K562 (cell line): ENCODE measurements around the gene PRKACG. TPM values are rescaled to one million over a fixed set of nuclear protein-coding genes. Genes with fewer than 3 reads are reported as not detected.

ENCODE experiments used
- ATAC-seq: fragments of 200-7000 bp; cut with Tn5 transposase; 3 replicates; pipeline ENCODE4 v1.9.1; 2020; ENCODE audit warnings: moderate library complexity
- BruUV-seq: library from RNA; stranded (reverse); fragments of 400-500 nt; replicated peaks from 2 replicates; lab custom pipeline; 2021; lab: Mats Ljungman, UMichigan
- CTCF ChIA-PET: fragments of 300-600 bp; formaldehyde crosslinking; extraction: SDS; loops from one replicate; lab custom pipeline; 2021; ENCODE audit warnings: low intra/inter-chr PET ratio; lab: Yijun Ruan, JAX
- POLR2A ChIA-PET: fragments of 300-600, 350-650 bp; sonication (Branson Sonifier 250); formaldehyde crosslinking; extraction: SDS; loops from one replicate; lab custom pipeline; 2021; ENCODE audit warnings: antibody characterized with exemption, inconsistent platforms; lab: Yijun Ruan, JAX
- DNase-seq, 4 experiments: peaks; one replicate each; pipeline versions ENCODE4 v3.0.0 to v3.0.0-alpha.2; 2011 to 2018; ENCODE audit warnings: low spot score in 3 of 4, mixed read lengths in 3 of 4; ENCODE audit errors: extremely low read depth in 1 of 4
- FAIRE-seq: peaks from 2 replicates; lab custom pipeline; 2011; peaks lifted over from hg19 to GRCh38; lab: Jason Lieb, UNC
- H2AFZ ChIP-seq: 2 replicates; pipeline ENCODE4 v1.6.0; 2011; ENCODE audit warnings: low read depth, low read length, control low read depth, inconsistent platforms
- H3K27ac ChIP-seq: fragments of 200-600 bp; 3 replicates; pipeline ENCODE4 v1.8.0; 2011; ENCODE audit warnings: low read depth, mild to moderate bottlenecking, control low read depth, inconsistent platforms, low read length, moderate library complexity, mixed read lengths; ENCODE audit errors: extremely low read depth
- H3K27me3 ChIP-seq, 2 experiments: fragments of 300-600 bp in 1 of 2; 2 replicates in 1 of 2; 3 replicates in 1 of 2; pipeline versions ENCODE4 v1.6.0 to v1.8.0; 2011; ENCODE audit warnings: inconsistent platforms in 2 of 2, low read length in 2 of 2, mild to moderate bottlenecking in 1 of 2, mixed read lengths in 1 of 2, moderate library complexity in 1 of 2; ENCODE audit not compliant: control insufficient read depth in 2 of 2, insufficient read depth in 2 of 2
- H3K36me3 ChIP-seq: fragments of 300-600 bp; 3 replicates; pipeline ENCODE4 v1.8.0; 2011; ENCODE audit warnings: mild to moderate bottlenecking, low read length, inconsistent platforms; ENCODE audit not compliant: control insufficient read depth, insufficient read depth
- H3K4me1 ChIP-seq, 2 experiments: fragments of 200-600 bp in 1 of 2; replicated peaks in 1 of 2; 2 replicates in 1 of 2; 3 replicates in 1 of 2; pipeline versions ENCODE4 v1.5.1 to v1.8.0; 2011; ENCODE audit warnings: inconsistent platforms in 2 of 2, low read length in 2 of 2, mild to moderate bottlenecking in 1 of 2, mixed read lengths in 1 of 2, moderate library complexity in 1 of 2; ENCODE audit not compliant: control insufficient read depth in 2 of 2, insufficient read depth in 2 of 2
- H3K4me2 ChIP-seq: 2 replicates; pipeline ENCODE4 v1.6.1; 2011; ENCODE audit warnings: low read length, control low read depth, inconsistent platforms, mixed read lengths; ENCODE audit not compliant: insufficient read depth
- H3K4me3 ChIP-seq: fragments of 200-600 bp; sonication (generic), shearing (Covaris generic); 2 replicates; pipeline ENCODE4 v1.5.1; 2016; ENCODE audit warnings: control low read depth, inconsistent platforms
- H3K79me2 ChIP-seq: fragments of 200-600 bp; 3 replicates; pipeline ENCODE4 v1.8.0; 2011; ENCODE audit warnings: low read length, inconsistent platforms; ENCODE audit not compliant: control insufficient read depth, insufficient read depth
- H3K9ac ChIP-seq, 2 experiments: 2 replicates each; pipeline versions ENCODE4 v1.6.0 to v1.6.1; 2011; ENCODE audit warnings: low read depth in 2 of 2, low read length in 2 of 2, control low read depth in 1 of 2, inconsistent platforms in 1 of 2, mild to moderate bottlenecking in 1 of 2, mixed read lengths in 1 of 2; ENCODE audit not compliant: insufficient read depth in 1 of 2
- H3K9me1 ChIP-seq: one replicate; pipeline ENCODE4 v1.6.0; 2011; ENCODE audit warnings: inconsistent platforms, mild to moderate bottlenecking, low read length, moderate library complexity; ENCODE audit not compliant: control insufficient read depth, insufficient read depth
- H3K9me3 ChIP-seq: replicated peaks from 2 replicates; pipeline ENCODE4 v1.5.1; 2011; ENCODE audit warnings: low read depth, low read length, inconsistent platforms; ENCODE audit not compliant: control insufficient read depth, insufficient read depth
- H4K20me1 ChIP-seq: replicated peaks from 2 replicates; pipeline ENCODE4 v1.6.1; 2011; ENCODE audit warnings: low read length, inconsistent platforms, mixed read lengths; ENCODE audit not compliant: control insufficient read depth, insufficient read depth
- BACH1 ChIP-seq: fragments of 200-800 bp; sonication (Bioruptor generic); IDR thresholded peaks from 2 replicates; pipeline ENCODE4 v1.6.1; 2016; ENCODE audit warnings: missing genetic modification characterization, missing compliant biosample characterization
- CLOCK ChIP-seq: fragments of 250-450 bp; sonication (Bioruptor Pico); IDR thresholded peaks from 2 replicates; pipeline ENCODE4 v1.4.0; 2020; ENCODE audit warnings: mild to moderate bottlenecking, moderate library complexity, borderline replicate concordance
- HBP1 ChIP-seq: fragments of 450-650 bp; formaldehyde crosslinking; IDR thresholded peaks from 2 replicates; pipeline ENCODE4 v1.4.0; 2022; ENCODE audit warnings: missing genetic modification characterization
- HDAC2 ChIP-seq: fragments of 450-650 bp; IDR thresholded peaks from 2 replicates; pipeline ENCODE4 v1.6.1; 2016; ENCODE audit warnings: mild to moderate bottlenecking
- KLF16 ChIP-seq: IDR thresholded peaks from 2 replicates; pipeline ENCODE4 v1.6.1; 2016; ENCODE audit warnings: antibody characterized with exemption
- LEF1 ChIP-seq: fragments of 450-650 bp; IDR thresholded peaks from 2 replicates; pipeline ENCODE4 v1.6.1; 2016; ENCODE audit warnings: mild to moderate bottlenecking
- MED1 ChIP-seq: sonication (generic); formaldehyde crosslinking; IDR thresholded peaks from 2 replicates; pipeline ENCODE4 v1.8.1; 2023; ENCODE audit warnings: missing genetic modification reagents, borderline replicate concordance
- NFRKB ChIP-seq: fragments of 450-650 bp; IDR thresholded peaks from 2 replicates; pipeline ENCODE4 v1.6.1; 2016; ENCODE audit warnings: low read depth
- PTBP1 ChIP-seq: fragments of 200-400 bp; formaldehyde crosslinking; IDR thresholded peaks from 2 replicates; pipeline ENCODE4 v1.6.1; 2017; ENCODE audit warnings: low read depth, low read length
- STAT5A ChIP-seq: IDR thresholded peaks from 2 replicates; pipeline ENCODE4 v1.6.1; 2012; ENCODE audit warnings: low read length, inconsistent platforms, borderline replicate concordance
- TAF15 ChIP-seq: fragments of 200-400 bp; formaldehyde crosslinking; IDR thresholded peaks from 2 replicates; pipeline ENCODE4 v1.6.1; 2017; ENCODE audit warnings: mild to moderate bottlenecking, low read depth, low read length, moderate library complexity
- TRIM24 ChIP-seq, 2 experiments: fragments of 450-650 bp; IDR thresholded peaks; 2 replicates each; pipeline ENCODE4 v1.6.1; 2016
- ZBTB7A ChIP-seq: IDR thresholded peaks from 2 replicates; pipeline ENCODE4 v1.6.1; 2011; ENCODE audit warnings: low read depth, mild to moderate bottlenecking, low read length, moderate library complexity, borderline replicate concordance; ENCODE audit not compliant: control insufficient read depth
- ZFP91 ChIP-seq: sonication (generic); formaldehyde crosslinking; IDR thresholded peaks from 2 replicates; pipeline ENCODE4 v1.8.0; 2022; ENCODE audit warnings: mild to moderate bottlenecking, missing genetic modification reagents
- ZNF444 ChIP-seq: fragments of 250-450 bp; sonication (Bioruptor Pico); IDR thresholded peaks from 2 replicates; pipeline ENCODE4 v1.4.0; 2020; ENCODE audit warnings: mild to moderate bottlenecking, moderate library complexity
- WGBS: fragments of 100-300 bp; shearing (Covaris generic); methylation state at CpG from one replicate; pipeline ENCODE4 v1.1.6; 2016; ENCODE audit warnings: low coverage, mixed read lengths; ENCODE audit not compliant: insufficient coverage; ENCODE audit errors: missing lambda C conversion rate; 5-methylcytosine and 5-hydroxymethylcytosine counted together
- in situ Hi-C: fragments of 300-500 bp; cut with MboI; formaldehyde crosslinking; loops from 4 replicates; pipeline ENCODE4 v1.15.0; 2018; ENCODE audit warnings: inconsistent platforms, mixed read lengths
- intact Hi-C: fragments of 100-400 bp; cut with micrococcal nuclease; formaldehyde crosslinking; loops from 2 replicates; pipeline ENCODE4 v1.14.2; 2022
- polyA plus RNA-seq, 8 experiments: library from polyadenylated mRNA; depleted of rRNA in 4 of 8; stranded (reverse) in 5 of 8; unstranded in 3 of 8; fragments of >200 nt; fragmentation: Nextera tagmentation in 2 of 8; fragmentation: Illumina TruSeq in 1 of 8; extraction: Ambion mirVana in 2 of 8; extraction: Trizol in 1 of 8; gene quantifications; 2 replicates each; pipeline versions ENCODE4 v1.2.1 to v1.2.3, GENCODE V29; 2011 to 2014; ENCODE audit warnings: inconsistent platforms in 1 of 8, missing spikeins in 1 of 8
- total RNA-seq, 7 experiments: library from RNA; depleted of rRNA in 6 of 7; stranded (reverse); fragments of >200 nt in 6 of 7; fragmentation: Illumina TruSeq in 2 of 7; extraction: Trizol in 2 of 7; gene quantifications; 2 replicates each; pipeline versions ENCODE4 v1.2.1 to v1.2.3, GENCODE V29; 2011 to 2021; ENCODE audit warnings: low replicate concordance in 1 of 7
- TF ChIP-seq, protein P1 (sequence below): sonication (generic); formaldehyde crosslinking; IDR thresholded peaks from 2 replicates; pipeline ENCODE4 v1.9.0; 2022; ENCODE audit warnings: mild to moderate bottlenecking, missing genetic modification reagents
- TF ChIP-seq, protein P2 (sequence below): fragments of 450-650 bp; IDR thresholded peaks from 2 replicates; pipeline ENCODE4 v1.6.1; 2016; ENCODE audit warnings: low read depth, mild to moderate bottlenecking, moderate library complexity

Gene PRKACG
- total and polyA plus RNA-seq, 9 of the 15 experiments (the other 6 are each of a cell fraction or from before 2014, with no cell fraction given), result not detected

DNA sequence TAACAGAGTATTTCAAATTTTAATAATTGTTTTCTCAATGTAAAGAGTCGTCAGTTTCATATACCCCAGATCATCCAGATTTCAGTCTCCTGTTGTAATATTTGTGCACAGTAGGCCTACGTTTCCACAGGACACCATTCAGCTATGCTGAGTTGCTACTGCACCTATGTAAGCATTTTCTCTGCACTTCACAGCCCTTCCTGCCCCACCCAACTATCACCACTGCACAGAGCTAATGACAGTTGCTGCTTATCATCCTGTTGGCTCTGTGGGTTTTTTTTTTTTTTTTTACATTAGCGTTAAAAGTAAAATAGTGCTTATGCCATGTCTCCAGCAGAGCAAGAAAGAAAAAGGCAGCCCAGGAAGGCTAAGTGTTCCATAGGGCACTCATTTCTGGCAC lies 5.9 kb upstream of the PRKACG start:
- peak; percentile 92 for ATAC-seq
- peak; percentile 71 for TF ChIP-seq KLF16
- TF ChIP-seq HBP1 (CRISPR knock-in tag), result no peak
- TF ChIP-seq PTBP1, result no peak
- no peak for TF ChIP-seq ZFP91 (CRISPR knock-in tag)
- no peak for TF ChIP-seq CLOCK (CRISPR knock-in tag)
- TF ChIP-seq TRIM24 (IDR thresholded peaks at IDR 0.05), result peak; percentile 66 to 75; a peak in 3 of 4 replicates
- TF ChIP-seq NFRKB, result no peak; the same call in 1 of the 2 replicates
- TF ChIP-seq LEF1, result peak; percentile 87
- no peak for TF ChIP-seq ZBTB7A
- TF ChIP-seq HDAC2, result peak; percentile 15; the same call in 1 of the 2 replicates
- peak; percentile 67 for TF ChIP-seq STAT5A
- TF ChIP-seq, protein P1, sequence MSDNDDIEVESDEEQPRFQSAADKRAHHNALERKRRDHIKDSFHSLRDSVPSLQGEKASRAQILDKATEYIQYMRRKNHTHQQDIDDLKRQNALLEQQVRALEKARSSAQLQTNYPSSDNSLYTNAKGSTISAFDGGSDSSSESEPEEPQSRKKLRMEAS (CRISPR knock-in tag), result no peak
- TF ChIP-seq TAF15, result no peak
- TF ChIP-seq ZNF444 (CRISPR knock-in tag), result no peak
- TF ChIP-seq, protein P2, sequence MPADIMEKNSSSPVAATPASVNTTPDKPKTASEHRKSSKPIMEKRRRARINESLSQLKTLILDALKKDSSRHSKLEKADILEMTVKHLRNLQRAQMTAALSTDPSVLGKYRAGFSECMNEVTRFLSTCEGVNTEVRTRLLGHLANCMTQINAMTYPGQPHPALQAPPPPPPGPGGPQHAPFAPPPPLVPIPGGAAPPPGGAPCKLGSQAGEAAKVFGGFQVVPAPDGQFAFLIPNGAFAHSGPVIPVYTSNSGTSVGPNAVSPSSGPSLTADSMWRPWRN, result no peak
- TF ChIP-seq BACH1 (tag), result no peak
- TF ChIP-seq MED1 (CRISPR knock-in tag), result no peak

More for the DNA sequence above, 5.9 kb upstream of the PRKACG start:
- H3K4me3 ChIP-seq, result no peak overlapping the region
- H3K4me1 ChIP-seq, result peaks cover 26 to 55% of the 10 kb centered on the region in 2 experiments
- no peaks in the 10 kb centered on the region for H4K20me1 ChIP-seq
- BruUV-seq, result no TSS peak
- DNase-seq (peak; percentile 53 to 86 (median 69)), FAIRE-seq (peak; percentile 94)
- peak overlapping the region; percentile 69 for H3K4me2 ChIP-seq
- H2AFZ ChIP-seq, result 0 out of 2 replicates have a peak overlapping the region, but pooled peaks have one; percentile 79
- peak overlapping the region; percentile 97 for H3K27ac ChIP-seq
- peak overlapping the region in 1 of 2 experiments; percentile 66; a peak in 2 of 4 replicates for H3K9ac ChIP-seq
- ChIA-PET CTCF (no interaction called here), POLR2A (interaction anchor here (0.6 to 0.7 kb wide), 6 partner anchors 64 to 442 kb away, joined by 3 to 4 read pairs (median 3); no protein-coding TSS in a partner anchor)
- H3K9me3 ChIP-seq, result no peaks in the 10 kb centered on the region; the same call in 1 of the 2 replicates
- WGBS, result 0% methylated on average over 3 of the region's 3 CpGs
- in situ Hi-C loops, result no loop called here
- H3K36me3 ChIP-seq, result no peaks in the 10 kb centered on the region
- intact Hi-C loops, result loop anchor here (2.0 to 5.0 kb wide), 2 partner anchors 21 to 243 kb away; no protein-coding TSS in a partner anchor
- no peaks in the 10 kb centered on the region for H3K79me2 ChIP-seq
- H3K9me1 ChIP-seq, result no peaks in the 10 kb centered on the region
- H3K27me3 ChIP-seq, result no peaks in the 10 kb centered on the region
